NCI-H2196 treated with DMSO at 0.1 percent for 48 hours (cell line): Measurements from ENCODE around the gene RXFP1.
"Not testable (repeated sequence)": the region's sequence is repeated elsewhere in the genome, so short reads cannot be mapped to it uniquely, and the experiment has no call there.

Experiments used
- DNase-seq: peaks from one replicate; lab custom pipeline; 2025; ENCODE audit not compliant: unreplicated experiment; lab: John Stamatoyannopoulos, UW

Gene RXFP1

DNA sequence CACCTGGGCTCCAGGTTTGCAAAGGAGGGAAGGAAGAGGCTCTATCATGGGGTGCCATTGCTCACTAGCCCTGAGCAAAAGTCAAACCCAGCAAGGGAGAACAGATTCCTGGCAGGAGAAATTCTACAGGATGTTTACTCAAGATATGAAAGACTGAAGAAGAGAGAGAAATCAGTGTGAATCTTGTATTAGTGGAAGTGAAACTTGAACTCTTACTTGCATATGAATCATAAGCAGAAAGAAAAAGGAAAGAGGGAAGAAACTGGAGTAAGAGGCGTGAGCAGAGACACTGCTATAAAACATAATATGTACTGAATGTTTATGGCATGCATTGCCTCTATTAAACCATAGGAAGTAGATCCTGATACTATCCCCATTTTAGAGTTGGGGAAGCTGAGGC is 89.1 kb downstream of the RXFP1 start:
- DNase-seq = no peak

DNA sequence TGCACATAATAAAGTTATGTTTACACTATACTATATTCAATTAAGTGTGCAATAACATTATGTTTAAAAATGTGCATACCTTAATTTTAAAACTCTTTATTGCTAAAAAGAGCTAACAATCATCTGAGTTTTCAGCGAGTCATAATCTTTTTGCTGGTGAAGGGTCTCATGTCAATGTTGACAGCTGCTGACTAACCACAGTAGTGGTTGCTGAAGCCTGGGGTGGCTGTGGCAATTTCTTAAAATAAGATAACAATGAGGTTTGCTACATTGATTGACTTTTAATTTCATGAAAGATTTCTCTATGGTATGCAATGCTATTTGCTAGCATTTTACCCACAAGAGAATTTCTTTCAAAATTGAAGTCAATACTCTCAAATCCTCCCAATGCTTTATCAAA is 91.4 kb downstream of the RXFP1 start:
- no peak for DNase-seq

DNA sequence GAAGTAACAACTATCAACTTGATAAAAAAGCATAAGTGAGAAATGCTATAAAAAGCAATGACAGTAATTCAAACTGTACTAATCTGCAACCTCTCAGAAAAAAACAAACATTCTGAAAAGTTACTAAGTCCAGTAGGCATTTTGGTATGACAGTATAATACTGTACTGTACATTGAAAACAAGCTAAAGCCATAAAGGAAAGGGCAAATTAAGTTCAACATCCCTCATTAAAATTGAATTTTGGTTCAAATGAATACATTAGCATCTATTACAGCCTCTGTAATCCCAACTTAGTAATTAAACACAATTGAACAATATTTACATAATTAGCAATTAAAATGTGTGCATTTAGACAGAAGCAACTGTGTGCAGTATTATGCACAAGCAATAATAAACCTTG is 96.3 kb downstream of the RXFP1 start:
- no peak for DNase-seq

DNA sequence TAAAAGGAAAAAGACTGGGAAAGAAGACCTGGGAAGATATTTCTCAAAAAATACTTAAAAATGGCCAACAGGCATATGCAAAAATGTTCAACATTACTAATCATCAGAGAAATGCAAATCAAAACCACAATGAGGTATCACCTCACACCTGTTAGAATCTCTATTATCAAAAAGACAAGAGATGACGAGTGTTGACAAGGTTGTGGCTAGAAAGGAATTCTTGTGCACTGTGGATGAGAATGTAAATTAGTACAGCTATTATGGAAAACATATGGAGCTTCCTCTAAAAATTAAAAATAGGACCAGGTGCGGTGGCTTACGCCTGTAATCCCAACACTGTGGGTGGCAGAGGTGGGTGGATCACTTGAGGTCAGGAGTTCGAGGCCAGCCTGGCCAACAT is 100.0 kb downstream of the RXFP1 start:
- DNase-seq = no peak

DNA sequence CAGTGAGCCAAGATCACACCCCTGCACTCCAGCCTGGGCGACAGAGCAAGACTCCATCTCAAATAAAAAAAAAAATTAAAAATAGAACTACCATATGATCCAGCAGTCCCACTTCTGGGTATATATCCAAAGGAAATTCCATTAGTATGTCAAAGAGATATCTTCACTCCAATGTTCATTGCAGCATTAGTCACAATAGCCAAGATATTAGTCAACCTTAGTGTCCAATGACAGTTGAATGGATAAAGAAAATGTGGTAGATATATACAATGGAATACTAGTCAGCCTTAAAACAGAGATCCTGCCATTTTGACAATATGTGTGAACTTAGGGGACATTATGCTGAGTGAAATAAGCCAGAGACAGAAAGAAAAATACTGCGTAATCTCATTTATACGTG is 100.6 kb downstream of the RXFP1 start:
- DNase-seq = no peak

DNA sequence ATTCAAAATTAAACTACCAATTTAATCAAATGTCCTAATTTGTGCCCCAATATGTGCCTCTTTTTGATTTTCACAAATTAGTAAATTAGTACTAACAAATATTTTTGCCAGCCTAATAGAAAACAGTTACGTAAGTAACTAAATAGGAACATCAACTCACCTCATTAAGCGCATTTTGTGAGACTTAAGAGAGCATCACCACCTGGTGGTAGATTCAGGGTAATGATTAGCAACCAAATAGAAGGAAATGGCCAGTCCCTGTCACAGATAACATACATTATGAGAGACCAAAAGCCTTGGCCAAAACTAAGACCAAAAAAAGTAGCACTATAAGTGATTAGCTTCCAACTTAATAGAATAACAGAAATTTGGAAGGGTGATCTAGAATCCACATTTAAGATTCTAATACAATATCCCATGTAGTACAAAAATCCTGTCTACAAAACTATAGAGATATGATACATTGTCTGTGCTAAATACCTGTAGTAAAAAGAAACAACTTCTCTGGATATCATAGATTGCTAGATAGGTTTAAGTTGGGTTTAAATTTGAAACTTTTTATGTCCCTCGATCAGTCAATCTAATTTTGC is 103.3 kb downstream of the RXFP1 start:
- DNase-seq = no peak

DNA sequence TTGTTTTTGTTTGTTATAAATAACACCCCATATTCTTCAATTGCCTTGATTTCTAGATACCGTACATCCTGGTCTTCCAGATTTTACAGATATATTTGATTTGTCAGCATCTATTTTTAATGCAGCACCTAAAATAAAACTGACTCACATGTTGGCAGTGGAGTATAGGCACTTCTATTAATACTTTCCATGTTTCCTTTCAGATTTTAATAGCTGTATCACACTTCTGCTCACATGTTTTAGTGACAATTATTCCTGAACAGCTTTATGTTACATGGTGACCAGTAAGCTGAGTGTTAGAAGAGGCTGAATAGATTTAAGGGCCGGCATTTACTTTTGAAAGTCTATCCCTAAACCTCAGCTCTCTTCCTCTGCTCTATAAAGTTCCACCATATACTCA is 103.9 kb downstream of the RXFP1 start:
- no peak for DNase-seq

DNA sequence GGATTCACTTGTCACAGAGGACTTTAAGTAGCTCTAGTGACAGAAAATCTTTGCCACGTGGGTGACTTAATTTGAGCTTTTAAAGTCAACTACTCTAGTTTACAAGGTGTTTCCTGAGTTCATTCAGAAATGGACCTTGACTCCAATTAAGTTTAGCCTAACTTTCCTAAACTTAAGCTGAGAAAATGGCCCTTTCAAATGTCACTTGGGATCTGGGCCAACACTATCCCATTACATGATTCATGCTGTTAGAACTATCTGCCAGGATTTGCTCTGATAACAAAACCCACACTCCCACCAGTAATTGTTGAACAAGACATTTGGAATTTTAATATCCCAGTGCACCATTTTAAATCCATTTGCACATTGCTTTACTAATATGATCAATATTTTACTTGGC is 109.2 kb downstream of the RXFP1 start:
- DNase-seq = no peak

DNA sequence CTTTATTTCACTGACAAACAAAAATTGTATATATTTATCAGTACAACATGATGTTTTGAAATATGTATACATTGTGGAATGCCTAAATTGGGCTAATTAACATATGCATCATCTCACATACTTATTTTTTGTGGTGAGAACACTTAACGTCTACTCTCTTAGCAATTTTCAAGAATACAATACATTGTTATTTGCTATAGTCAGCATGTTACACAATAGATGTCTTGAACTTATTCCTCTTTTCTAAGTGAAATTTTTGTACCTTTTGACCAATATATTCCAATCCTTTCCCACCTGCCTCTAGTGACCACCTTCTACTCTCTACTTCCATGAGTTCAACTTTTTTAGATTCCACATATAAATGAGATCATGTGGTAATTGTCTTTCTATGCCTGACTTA is 114.9 kb downstream of the RXFP1 start:
- DNase-seq = no peak

DNA sequence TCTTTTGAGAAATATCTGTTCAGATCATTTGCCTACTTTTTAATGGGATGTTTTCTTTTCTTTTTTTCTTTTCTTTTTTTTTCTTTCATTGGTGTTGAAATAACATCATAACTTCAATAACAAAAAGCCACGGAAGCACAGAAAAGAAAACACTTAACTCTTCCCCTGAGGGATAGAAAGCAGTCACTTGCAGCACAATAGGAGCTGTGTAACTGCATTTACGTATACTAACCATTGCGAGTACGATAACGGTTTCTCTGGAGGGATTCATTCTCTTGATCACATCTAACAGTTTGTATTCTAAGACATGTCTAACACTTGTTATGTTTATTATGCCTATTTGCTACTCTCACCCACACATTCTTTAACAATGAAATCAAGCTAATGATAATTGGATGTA is 122.7 kb downstream of the RXFP1 start:
- no peak for DNase-seq

DNA sequence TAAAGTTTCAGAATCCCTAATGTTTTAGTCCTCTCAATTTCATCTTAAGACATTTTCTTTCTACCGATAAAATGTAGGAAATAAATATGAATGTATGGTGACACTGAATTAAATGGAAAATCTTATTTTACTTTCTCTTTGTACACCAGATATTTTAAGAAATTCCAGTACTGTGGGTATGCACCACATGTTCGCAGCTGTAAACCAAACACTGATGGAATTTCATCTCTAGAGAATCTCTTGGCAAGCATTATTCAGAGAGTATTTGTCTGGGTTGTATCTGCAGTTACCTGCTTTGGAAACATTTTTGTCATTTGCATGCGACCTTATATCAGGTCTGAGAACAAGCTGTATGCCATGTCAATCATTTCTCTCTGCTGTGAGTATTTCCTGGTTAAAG is 123.1 kb downstream of the RXFP1 start:
- DNase-seq = no peak

DNA sequence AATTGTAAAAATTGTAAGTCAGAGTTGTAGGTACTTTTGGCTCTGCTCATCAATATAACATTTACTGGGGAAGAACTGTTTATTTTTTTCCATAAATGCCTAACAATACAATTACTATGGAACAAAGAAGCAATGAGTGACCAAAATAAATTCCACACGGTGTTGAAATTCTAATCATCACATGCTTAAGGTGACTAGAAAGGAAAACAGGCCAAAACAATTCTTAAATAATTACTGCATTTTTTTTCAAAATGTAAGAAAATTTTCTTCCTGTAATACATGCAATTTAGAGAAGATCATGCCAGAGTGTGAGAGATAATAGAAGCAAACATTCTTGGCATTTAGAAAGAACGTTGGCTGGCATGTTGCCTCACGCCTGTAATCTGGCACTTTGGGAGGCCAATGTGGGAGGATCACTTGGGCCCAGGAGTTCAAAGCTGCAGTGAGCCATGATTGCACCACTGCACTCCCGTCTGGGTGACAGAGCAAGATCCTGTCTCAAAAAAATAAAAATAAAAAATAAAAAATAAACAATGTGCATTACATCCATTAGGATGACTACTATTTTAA is 127.5 kb downstream of the RXFP1 start:
- no peak for DNase-seq

DNA sequence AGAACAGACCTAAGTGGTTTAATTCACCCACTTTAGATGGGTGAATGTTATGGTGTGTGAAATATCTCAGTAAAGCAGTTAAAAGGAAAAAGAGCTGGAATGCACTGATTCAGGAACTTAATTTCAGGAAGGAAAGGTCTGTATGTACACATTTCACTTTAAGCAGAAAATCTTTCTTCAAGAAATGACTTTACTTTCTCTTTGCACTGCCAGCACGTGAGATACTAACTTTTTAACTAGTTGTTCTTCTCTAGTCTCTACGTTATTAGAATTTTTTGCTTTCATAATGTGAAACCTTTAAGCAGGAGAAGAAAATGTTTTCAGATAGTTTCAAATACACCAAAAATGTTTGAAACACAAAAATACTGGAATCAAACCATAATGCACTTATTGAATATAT is 131.2 kb downstream of the RXFP1 start:
- DNase-seq = no peak

DNA sequence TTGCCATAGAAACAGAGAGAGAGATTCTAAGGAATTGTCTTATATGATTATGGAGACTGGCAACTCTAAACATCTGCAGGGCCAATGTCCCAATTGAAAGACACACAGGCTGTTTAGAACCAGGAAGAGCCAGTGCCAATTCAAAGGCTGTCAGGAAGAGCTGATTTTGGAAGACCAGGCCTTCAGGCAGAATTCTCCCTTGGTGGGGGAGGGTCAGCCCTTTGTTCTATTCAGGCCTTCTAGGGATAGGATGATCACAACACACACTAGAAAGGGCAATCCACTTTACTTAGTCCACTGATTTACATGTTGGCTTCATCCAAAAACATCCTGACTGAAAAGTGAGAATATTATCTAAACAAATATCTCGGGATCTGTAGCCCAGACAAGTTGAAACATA is 134.8 kb downstream of the RXFP1 start:
- DNase-seq = no peak

DNA sequence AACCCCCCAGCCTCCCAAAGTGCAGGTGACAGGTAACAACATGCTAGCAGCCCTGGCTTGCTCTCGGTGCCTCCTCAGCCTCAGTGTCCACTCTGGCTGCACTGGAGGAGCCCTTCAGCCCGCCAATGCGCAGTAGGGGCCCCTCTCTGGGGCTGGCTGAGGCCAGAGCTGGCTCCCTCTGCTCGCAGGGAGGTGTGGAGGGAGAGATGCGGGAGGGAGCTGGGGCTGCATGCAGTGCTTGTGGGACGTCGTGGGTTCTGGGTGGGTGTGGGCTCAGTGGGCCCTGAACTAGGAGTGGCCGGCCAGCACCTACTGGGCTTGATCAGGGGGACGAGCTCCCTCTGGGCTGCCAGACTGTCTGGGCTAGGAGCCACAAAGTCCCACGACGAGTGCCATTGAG is 135.6 kb downstream of the RXFP1 start:
- no peak for DNase-seq

DNA sequence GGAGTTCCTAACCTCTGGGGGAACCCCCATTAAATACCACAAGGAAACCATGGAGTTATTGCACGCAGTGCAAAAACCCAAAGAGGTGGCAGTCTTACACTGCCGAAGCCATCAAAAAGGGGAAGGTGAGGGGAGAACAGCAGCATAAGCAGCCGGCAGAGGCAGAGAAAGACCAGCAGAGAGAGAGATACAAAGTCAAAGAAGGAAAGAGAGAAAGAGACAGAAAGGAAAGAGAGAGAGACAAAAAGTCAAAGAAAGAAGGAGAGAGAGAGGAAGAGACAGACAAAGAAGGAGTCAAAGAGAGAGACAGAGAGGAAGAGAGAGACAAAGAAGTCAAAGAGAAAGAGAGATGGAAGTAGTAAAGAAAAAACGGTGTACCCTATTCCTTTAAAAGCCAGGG is 141.6 kb downstream of the RXFP1 start:
- DNase-seq = not testable (repeated sequence)

DNA sequence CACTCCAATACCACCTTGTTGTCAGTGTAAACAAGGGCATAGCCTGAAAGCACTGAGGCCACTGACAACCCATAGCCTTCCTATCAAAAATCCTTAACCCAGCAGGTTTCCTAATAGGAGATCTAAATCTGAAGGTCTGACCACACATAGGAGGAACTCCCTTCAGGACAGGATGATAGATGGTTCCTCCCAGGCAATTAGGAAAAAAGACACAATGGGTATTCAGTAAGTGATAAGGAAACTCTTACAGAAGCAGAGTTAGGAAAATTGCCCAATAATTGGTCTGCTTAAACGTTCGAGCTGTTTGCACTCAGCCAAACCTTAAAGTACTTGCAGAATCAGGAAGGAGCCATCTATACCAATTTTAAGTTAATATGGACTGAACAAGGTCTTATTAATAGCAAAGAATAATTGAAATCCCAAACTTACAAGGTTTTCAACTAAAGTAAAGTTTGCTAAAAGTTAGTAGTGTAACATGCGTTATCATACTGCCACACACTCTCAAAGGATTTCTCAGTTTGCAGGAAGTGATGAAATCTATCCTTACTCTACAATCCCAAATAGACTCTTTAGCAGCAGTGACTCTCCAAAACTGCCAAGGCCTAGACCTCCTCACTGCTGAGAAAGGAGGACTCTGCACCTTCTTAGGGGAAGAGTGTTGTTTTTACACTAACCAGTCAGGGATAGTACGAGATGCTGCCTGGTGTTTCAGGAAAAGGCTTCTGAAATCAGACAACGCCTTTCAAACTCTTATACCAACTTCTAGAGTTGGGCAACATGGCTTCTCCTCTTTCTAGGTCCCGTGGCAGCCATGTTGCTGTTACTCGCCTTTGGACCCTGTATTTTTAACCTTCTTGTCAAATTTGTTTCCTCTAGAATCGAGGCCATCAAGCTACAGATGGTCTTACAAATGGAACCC is 142.3 kb downstream of the RXFP1 start:
- not testable (repeated sequence) for DNase-seq

DNA sequence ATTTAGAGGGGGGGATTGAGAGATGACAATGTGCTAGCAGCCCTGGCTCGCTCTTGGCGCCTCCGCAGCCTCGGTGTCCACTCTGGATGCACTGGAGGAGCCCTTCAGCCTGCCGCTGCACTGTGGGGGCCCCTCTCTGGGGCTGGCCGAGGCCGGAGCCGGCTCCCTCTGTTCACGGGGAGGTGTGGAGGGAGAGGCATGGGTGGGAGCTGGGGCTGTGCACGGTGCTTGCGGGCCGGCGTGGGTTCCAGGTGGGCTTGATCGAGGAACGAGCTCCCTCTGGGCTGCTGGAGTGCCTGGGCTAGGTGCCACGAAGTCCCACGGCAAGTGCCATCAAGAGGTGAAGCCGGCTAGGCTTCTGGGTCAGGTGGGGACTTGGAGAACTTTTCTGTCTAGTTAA is 143.1 kb downstream of the RXFP1 start:
- DNase-seq = no peak

DNA sequence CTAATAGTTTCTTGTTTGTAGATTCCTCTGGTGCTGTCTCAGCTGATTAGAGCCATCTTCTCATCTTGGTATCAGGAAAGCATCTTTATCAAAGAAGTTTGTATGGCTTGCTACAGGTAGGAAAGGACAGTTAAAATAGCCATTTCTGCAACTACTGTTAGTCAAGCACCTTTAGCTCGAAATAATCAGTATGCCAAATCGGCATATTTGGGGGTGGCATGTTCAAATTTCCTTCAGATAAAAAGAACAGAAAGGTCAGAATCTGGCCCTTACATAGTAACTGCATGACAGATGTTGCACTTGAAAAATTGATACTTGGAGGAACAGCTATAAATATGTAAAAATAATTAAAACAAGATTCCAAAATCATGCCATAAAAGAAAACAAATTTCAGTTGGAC is 145.2 kb downstream of the RXFP1 start:
- DNase-seq = no peak

DNA sequence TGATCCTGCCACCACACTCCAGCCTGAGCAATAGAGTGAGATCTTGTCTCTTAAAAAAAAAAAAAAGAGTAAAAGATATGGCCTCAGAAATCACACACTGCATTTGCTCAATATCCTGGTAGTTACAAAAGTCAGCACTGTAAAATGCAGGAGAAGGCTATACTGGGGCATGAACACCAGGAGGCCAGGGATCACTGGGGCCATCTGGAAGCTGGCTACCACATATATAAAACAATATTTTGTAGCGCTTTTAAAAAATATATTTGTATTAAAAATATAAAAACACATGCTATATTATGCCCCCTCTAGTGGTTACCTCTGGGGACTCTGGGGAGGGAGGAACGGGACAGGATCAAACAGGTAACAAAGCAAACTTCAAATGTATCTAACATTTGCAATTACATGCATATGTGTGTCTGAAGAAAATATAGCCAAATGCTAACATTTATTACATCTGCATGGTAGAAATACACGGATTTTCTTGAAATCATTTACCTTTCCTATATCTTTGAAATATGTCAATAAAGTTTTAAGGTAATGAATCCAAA is 146.0 kb downstream of the RXFP1 start:
- DNase-seq = no peak

DNA sequence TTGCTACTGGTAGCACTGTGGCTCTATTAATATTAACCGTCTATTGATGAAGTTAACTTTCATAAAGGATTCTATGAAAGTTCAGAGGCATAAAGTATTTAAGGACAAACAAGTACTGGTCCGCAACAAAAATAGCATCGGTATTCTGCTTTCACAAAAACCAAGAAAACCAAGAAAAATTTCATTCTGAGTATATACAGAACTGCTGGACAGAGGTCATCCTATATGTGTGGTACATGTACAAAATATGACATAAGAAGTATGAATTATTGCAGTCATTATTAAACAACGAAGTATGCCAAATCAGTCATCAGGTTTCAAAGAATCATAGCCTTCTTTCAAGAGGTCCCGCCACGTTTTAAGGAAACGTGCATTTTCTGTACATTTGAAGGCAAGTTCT is 147.6 kb downstream of the RXFP1 start:
- DNase-seq = no peak
